Panc1 (cell line): ENCODE data around the gene TTC39B.

Experiments used
- TF ChIP-seq, protein P1 (sequence below): fragments of 450-650 bp; IDR thresholded peaks from 2 replicates; pipeline ENCODE4 v1.5.1; 2017; ENCODE audit warnings: mild to moderate bottlenecking
- TF ChIP-seq, protein P2 (sequence below), 2 experiments: IDR thresholded peaks; 2 replicates each; pipeline ENCODE4 v1.6.1; 2011 to 2012; ENCODE audit warnings: low read depth in 2 of 2, control low read depth in 1 of 2, low read length in 1 of 2, mild to moderate bottlenecking in 1 of 2, moderate library complexity in 1 of 2; ENCODE audit not compliant: insufficient read depth in 1 of 2

DNA sequence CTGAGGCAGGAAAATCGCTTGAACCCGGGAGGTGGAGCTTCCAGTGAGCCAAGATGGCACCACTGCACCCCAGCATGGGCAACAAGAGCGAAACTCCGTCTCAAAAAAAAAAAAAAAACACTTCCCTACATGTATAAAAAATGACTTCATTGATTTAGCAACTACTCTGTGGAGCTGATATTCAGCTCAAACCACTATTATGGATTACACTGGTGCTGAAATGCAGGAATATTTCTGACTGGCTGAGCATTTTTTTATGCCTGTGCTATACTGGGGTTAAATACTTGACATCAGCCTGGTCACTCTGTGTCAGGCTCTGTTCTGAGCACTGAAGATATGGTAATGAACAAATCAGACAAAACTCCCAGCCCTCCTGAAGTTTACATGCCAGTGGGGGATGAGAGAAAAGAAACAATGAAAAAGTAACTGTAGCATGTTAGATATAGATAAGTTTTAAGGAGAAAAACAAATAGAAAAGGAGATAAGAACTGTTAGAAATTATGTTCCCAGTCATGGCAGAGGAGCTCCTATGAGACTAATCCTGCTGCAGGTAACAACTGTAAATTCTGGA, 22.6 kb upstream of the TTC39B start:
- TF ChIP-seq, protein P1, sequence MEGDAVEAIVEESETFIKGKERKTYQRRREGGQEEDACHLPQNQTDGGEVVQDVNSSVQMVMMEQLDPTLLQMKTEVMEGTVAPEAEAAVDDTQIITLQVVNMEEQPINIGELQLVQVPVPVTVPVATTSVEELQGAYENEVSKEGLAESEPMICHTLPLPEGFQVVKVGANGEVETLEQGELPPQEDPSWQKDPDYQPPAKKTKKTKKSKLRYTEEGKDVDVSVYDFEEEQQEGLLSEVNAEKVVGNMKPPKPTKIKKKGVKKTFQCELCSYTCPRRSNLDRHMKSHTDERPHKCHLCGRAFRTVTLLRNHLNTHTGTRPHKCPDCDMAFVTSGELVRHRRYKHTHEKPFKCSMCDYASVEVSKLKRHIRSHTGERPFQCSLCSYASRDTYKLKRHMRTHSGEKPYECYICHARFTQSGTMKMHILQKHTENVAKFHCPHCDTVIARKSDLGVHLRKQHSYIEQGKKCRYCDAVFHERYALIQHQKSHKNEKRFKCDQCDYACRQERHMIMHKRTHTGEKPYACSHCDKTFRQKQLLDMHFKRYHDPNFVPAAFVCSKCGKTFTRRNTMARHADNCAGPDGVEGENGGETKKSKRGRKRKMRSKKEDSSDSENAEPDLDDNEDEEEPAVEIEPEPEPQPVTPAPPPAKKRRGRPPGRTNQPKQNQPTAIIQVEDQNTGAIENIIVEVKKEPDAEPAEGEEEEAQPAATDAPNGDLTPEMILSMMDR: no peak
- TF ChIP-seq, protein P2, sequence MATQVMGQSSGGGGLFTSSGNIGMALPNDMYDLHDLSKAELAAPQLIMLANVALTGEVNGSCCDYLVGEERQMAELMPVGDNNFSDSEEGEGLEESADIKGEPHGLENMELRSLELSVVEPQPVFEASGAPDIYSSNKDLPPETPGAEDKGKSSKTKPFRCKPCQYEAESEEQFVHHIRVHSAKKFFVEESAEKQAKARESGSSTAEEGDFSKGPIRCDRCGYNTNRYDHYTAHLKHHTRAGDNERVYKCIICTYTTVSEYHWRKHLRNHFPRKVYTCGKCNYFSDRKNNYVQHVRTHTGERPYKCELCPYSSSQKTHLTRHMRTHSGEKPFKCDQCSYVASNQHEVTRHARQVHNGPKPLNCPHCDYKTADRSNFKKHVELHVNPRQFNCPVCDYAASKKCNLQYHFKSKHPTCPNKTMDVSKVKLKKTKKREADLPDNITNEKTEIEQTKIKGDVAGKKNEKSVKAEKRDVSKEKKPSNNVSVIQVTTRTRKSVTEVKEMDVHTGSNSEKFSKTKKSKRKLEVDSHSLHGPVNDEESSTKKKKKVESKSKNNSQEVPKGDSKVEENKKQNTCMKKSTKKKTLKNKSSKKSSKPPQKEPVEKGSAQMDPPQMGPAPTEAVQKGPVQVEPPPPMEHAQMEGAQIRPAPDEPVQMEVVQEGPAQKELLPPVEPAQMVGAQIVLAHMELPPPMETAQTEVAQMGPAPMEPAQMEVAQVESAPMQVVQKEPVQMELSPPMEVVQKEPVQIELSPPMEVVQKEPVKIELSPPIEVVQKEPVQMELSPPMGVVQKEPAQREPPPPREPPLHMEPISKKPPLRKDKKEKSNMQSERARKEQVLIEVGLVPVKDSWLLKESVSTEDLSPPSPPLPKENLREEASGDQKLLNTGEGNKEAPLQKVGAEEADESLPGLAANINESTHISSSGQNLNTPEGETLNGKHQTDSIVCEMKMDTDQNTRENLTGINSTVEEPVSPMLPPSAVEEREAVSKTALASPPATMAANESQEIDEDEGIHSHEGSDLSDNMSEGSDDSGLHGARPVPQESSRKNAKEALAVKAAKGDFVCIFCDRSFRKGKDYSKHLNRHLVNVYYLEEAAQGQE (IDR thresholded peaks at IDR 0.05; ENCODE audit: insufficient read depth in 1 of 2, low read depth in 2 of 2, low read length in 1 of 2): no peak
